Measurements from ENCODE around the gene ETV6.
"Not testable (repeated sequence)": the region's sequence is repeated elsewhere in the genome, so short reads cannot be mapped to it uniquely, and the experiment has no call there.

Gene ETV6

DNA sequence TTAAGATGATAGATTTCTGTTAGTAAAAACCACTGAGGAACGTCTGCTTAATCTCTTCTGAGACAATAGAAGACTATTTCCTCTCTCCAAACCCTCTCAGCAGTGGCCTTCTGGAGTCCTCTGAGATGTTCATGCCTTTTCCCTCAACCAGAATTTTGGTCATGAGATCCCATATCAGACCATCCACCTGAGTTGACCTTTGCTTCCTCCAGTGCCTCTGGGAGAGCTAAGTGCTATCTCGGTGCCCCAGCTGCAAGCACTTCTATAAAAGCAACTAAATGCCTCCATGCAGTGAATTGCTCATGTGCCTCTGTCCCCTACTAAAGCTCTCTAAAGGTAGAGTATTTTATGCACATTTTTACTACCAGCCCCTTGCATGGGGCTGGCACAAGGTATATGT lies 248.4 kb downstream of the ETV6 start:
- DNase-seq: peak; percentile 45

DNA sequence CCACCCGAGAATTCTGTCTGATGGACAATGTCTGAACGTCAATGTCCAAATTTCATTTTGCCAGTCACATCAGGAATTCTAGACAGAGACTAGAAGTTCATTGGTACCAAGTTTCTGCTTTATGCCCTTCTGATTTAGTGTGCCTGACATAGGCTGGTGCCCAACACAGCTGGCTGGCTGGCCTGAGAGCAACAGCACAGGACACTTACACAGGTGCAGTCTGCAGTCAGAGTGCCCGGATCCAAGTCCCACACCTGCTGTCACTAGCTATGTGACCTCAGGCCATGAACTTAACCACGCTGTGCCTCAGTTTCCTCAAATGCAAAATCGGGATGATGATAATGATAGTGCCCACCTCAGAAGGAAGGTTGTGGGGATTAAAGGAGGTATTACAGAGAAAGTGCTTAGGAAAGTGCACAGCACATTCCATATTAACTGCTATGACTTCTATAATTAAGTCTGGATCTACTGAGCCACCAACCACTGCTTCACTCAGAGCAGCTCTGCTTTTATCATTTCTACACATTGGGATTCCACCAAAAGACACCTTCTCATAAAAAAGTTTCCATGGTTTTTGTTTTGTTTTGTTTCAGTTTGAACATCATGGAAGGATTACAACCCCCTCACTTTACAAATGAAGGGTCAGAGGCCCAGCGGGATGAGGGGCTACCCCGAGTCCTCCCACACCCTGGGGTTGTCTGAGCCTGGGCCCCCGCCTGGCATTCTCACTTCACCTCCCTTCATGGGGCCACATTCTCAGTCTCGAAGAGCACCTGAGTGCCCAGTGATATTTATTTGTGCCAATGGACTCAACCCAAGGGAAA lies 252.4 kb downstream of the ETV6 start:
- no peak for DNase-seq

DNA sequence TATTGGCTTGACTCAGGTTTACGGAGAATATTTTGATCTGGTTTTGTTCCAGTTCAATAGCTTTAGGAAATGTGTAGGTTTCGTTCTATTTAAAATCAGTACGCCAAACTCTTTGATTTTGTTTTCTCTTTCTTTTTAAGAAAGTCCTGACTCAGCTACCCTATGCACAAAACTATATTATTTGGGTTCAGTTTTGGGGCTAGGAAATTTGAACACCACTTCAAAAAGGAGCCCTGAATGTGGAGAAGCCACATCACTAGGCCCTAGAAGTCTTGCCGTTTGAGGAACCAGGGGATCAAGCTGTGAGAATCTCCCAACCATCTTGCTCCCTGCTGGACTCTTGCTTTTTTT lies 253.0 kb downstream of the ETV6 start:
- DNase-seq: no peak

DNA sequence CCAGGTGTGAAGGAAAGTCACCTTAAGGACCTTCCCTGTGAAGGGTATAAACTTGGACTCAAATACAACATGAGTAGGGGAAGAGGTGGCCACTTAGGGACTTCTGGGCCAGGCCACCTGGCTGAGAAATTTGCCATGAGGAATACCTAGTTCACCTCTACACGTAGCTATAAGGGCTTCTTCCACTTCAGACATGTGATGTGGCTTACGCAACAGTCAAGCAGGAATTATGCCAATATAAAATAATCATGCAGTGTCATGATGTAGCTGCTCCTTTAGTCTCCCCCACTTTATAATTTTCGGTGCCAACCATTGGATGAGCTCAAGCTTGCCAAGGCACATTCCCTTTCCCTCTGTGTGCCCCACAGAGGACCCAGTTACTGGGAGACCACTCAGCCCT lies 254.7 kb downstream of the ETV6 start:
- no peak for DNase-seq

DNA sequence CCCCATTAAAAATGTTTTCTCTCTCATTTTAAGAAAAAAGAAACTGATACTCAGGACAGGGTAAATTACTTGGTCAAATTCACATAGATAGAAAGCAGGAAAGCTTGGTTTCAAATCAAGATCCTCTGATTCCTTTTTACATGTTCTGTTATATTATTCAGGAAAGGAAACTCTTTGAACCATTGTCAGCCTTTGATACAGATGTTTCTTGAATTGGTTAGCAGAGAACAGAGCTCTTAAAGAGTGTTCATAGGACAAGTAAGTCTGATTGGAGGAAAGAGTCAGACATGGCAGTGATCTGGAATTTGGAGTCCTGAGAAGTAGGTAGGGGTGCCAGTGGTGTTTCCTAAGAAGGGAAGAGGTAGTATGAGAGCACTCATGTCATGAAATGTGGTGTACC lies 256.1 kb downstream of the ETV6 start:
- DNase-seq: no peak

DNA sequence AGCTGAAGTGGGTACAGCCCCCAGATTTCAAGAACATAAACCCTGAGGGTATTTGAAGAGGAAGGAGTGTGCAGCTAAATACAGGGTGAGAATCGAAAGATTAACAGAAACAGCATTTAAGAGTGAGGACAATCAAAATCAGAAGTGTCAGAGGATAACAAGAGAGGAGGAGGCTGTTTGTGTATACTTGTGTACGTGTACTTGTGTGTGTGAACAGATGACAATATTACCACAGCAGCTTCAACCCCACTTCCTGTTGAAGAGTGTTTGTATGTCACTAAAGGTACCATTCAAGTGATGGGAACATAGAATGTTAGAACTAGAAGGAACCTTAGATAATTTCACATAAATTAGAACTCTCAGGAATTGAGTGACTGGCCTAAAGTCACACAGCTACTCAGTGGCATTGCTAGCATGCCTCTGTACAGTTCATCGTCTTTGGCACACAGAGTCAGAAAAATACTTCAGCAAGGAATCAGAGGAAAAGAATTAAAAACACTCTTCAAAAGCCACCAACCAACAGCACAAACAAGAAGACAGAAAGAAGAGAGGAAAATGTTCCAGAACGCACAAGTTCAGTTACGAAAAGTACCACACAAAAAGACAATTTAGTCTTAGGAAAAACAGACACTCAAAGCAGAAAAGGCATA lies 256.9 kb downstream of the ETV6 start:
- no peak for DNase-seq

DNA sequence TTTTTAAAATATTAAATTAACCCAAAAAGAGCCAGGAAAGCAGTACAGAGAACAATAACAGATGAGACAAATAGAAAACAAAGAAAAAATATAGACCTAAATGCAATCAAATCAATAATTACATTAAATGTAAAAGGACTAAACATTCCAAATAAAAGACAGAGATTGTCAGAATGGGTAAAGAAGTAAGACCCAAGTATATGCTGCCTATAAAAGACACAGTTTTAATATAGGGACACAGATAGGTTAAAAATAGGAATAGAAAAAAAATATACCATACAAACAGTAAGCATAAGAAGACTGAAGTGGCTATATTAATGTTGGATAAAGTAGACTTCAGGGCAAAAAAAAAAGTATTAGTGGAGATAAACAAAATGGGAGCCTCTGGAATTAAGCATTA lies 258.2 kb downstream of the ETV6 start:
- no peak for DNase-seq

DNA sequence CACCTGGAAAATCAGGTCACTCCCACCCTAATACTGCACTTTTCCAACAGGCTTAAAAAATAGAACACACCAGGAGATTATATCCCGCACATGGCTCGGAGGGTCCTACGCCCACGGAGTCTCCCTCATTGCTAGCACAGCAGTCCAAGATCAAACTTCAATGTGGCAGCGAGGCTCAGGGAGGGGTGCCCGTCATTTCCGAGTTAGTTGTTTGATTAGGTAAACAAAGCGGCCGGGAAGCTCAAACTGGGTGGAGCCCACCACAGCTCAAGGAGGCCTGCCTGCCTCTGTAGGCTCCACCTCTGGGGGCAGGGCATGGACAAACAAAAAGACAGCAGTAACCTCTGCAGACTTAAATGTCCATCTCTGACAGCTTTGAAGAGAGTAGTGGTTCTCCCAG lies 259.9 kb downstream of the ETV6 start:
- not testable (repeated sequence) for DNase-seq

DNA sequence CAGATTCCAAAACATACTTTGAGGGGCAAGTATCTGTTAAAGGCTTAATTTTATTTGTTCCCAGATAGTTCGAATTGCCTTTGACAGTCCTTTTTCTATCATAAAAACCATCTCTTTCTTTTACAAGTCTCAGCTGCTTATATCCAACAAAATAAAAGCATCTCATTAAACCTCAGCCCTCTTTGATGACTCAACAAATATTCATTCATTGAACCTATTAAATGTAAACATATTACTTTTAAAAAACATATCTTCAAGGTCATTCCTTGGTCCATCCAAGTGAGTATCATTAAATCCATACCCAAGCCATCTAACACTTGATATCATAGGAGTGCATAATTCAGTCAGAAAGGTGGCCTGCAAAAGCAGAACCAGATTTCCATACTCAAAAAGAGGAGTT lies 266.6 kb downstream of the ETV6 start:
- DNase-seq: no peak

DNA sequence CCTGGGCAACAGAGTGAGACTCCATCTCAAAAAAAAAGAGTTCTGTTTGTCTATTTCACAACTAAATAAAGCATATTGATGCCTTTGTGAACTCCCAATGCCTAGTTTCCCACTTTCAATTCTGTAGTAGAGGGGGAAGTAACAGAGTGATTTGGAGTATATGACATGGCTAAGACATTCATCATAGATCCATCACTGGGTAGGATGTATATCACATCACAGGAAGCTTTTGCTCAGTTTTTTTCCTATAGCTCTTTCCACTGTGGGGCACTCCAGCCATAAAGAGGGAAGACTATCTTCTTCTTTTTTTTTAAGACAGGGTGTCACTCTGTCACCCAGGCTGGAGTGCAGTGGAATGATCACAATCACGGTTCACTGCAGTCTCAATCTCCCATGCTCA lies 267.3 kb downstream of the ETV6 start:
- DNase-seq: no peak

DNA sequence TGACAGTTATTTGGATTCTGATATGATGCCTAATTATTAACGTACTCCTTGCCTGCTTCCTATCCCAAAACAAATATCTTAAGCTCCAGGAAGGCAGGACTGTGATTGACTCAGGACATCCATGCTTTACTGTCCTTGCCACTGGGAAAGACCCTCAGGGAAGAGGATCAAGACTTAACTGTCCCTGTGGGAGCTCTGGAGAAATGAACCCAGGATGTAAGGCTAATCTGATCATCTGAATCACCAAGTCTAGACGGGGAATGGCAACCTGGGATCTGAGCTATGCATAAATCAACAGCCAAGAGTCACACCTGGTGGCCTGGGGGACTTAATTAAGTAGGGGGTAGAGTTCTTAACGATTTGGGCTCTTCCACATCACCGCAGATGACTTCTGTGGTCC lies 268.0 kb downstream of the ETV6 start:
- DNase-seq: no peak

DNA sequence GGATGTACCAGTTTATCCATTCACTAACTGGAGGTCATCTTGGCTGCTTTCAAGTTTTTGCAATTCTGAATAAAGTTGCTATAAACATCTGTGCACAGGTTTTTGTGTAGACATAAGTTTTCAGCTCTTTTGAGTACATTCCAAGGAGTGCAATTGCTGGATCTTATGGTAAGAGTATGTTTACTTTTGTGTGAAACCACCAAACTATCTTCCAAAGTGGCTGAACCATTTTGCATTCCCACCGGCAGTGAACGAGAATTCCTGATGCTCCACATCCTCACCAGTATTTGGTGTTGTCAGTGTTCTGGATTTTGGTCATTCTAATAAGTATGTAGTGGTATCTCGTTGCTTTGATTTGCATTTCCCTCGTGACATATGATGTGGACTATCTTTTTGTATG lies 270.8 kb downstream of the ETV6 start:
- no peak for DNase-seq

DNA sequence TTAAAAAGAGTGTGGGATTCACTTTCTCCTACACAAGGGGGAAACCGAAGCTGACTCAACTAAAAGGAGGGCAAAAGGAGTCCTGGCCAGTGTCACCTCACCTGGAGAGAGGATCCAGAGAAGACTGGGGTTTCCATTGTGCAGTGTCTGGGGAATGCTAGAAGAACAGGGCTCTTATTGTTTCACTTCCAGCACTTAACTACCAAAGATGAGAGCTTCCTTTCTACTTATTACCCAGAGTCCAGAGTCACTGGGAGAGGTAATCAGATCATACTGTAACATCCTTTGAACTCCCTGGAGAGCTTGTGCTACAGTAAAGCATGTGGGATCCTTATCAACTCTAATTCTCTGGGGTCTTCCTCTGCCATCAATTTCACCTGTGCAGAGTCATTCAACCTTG lies 272.9 kb downstream of the ETV6 start:
- no peak for DNase-seq

DNA sequence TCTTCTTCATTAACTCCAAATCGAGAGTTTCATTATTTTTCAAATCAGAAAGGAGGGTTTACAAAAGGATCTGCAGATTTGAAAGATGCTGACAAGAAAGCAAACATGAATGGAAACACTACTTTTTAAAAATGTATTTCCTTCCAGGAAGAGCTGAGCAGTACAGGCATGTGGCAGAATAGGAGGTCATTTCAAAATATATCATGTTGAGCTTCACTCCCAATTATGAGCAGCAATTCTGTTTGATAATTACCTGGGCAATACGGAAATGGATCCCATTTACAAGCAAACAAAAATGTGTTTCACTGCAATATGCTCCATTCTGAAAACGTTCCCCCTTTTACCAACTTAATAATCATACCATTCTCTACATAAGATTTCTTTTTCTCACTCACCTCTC lies 273.6 kb downstream of the ETV6 start:
- DNase-seq: no peak

DNA sequence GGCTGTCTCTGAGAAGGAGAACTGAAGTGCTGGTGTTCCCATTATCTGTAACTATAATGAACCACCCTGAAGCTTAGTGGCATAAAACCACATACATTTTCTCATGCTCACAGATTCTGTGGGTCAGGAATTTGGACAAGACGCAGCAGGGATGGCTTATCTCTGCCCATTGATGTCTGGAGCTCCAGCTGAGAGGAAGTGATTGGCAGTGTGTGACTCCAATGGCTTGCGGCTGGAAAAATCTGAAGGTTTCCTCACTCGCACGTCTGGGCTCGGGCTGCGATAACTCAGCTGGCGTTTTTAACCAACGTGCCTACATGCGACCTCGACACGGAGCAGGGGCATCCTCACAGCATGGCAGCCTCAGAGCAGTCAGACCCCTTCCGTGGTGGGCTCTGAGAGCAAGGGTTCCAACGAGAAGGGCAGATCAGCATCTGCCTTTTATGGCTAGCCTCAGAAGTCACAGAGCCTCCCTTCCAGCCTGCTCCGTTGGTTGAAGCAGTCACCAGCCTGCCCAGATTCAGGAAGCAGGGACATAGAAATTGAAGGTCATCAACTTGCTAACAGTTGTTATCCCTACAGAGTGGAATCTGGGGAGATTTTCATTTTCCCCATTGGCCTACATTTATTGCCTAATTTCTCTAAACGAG lies 277.9 kb downstream of the ETV6 start:
- peak; percentile 38 for DNase-seq

DNA sequence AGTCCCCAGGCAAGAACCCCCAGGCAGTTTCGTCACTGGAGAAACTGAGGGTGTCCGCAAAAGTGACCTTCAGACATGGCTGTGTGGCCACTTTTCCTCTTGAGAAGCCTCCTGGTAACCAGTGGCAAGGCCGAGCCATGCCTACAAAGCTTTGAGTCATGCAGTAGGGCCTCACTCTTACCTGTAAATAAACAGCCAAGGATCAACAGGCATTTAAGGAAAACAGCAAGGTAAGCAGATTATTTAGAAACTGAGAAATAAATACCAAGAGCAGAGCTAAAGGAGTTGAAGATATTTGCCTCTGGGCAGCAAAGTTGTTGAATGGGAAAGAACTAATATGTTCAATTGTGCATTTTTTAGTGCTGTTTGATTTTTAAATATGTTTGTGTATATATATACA lies 280.2 kb downstream of the ETV6 start:
- DNase-seq: no peak

DNA sequence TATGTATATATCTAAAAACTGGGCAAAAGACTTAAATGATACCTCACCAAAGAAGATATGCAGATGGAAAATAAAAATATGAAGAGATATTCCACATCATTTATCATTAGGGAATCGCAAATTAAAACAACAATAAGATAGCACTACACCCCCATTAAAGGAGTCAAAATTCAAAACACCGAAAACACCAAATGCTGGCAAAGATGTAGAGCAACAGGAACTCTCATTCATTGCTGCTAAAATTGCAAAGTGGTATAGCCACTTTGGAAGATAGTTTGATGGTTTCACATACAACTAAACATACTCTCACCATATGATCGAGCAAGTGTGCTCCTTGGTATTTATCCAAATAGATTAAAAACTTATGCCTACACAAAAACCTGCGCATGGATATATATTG lies 289.7 kb downstream of the ETV6 start:
- DNase-seq: no peak

DNA sequence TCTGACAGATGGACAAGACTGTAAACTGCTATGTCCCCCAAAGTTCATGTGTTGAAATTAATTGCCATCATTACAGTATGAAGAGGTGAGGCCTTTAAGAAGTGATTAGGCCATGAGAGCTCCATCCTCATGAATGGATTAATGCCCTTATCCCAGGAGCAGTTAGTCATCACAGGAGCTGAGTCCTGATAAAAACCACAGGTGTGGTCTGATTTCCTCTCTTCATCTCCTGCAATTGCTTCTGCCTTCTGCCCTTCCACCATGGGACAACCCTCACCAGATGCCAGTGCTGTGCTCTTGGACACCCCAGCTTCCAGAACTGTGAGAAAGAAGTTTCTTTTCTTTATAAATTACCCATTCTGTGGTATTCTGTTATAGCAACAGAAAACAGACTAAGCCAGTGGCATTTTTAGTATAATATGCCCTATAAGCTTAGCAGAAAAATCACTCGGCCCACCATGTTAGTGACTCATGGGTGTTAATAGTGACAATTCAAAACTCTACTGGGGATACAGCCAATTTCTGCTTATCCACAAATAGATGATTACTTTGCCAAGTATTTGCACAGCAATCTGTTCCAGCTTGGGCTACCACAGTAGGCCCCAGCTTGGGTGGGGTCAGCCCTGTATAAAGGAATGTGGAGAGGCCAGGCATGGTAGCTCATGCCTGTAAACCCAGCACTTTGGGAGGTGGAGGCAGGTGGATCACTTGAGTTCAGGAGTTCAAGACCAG lies 292.3 kb downstream of the ETV6 start:
- no peak for DNase-seq

DNA sequence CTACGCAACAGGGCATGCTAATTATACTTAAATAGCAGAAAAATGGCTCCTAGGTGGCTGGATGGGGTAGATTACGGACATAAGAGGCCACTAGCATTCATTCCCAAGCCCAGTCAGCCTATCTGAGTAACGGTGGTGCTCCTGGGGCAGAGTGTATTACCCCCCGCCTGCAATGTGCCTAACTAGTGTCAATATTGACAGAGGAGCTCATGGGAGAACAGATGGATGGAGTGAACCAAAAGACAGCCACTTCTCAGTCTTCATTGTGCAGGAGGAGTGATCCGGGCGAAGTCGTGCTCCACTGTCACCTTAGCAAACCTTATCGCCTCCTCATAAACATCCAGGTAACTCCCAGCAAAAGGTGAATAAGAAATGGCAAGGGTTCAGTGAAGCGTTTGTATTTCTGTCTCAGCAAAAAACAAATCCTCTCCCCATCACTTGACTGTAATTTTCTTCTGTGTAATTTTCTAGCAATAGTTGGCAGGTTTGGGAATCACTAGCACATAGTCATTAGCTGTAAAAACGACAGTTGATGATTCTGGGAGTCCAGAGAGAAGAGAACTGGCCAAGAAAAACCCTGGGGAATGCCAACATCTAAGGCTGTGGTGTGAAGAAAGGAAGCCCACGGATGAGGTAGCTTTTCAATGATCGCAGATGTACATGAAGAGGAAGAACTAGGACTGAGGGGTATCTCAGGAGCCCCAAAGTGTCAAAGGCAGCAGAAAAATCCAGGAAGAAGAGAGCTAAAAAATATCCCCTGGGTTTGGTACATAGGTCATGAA lies 294.6 kb downstream of the ETV6 start:
- no peak for DNase-seq

Data from hematopoietic multipotent progenitor cell treated with erythropoietin and hydrocortisone succinate and interleukin-3 and kit ligand, for 6 days (in vitro differentiated cells).